WTC11 (cell line): ENCODE measurements around the gene RBPMS2.

Source experiments
- ATF1 ChIP-seq: sonication (generic); formaldehyde crosslinking; IDR thresholded peaks from 2 replicates; pipeline ENCODE4 v1.8.1; 2023; ENCODE audit warnings: mild to moderate bottlenecking, moderate library complexity, missing genetic modification reagents
- CREB1 ChIP-seq: sonication (generic); formaldehyde crosslinking; IDR thresholded peaks from 2 replicates; pipeline ENCODE4 v1.8.0; 2023; ENCODE audit warnings: mild to moderate bottlenecking, missing genetic modification reagents
- FOXJ3 ChIP-seq: sonication (generic); formaldehyde crosslinking; IDR thresholded peaks from 2 replicates; pipeline ENCODE4 v1.9.0; 2021; ENCODE audit warnings: missing genetic modification reagents, mild to moderate bottlenecking, borderline replicate concordance
- JUN ChIP-seq: sonication (generic); formaldehyde crosslinking; IDR thresholded peaks from 2 replicates; pipeline ENCODE4 v1.8.0; 2023; ENCODE audit warnings: mild to moderate bottlenecking, missing genetic modification reagents
- TEAD1 ChIP-seq: sonication (generic); formaldehyde crosslinking; IDR thresholded peaks from 2 replicates; pipeline ENCODE4 v1.8.0; 2022; ENCODE audit warnings: mild to moderate bottlenecking, missing genetic modification reagents
- TF ChIP-seq, protein P1 (sequence below): fragments of 200-600 bp; IDR thresholded peaks from 2 replicates; pipeline ENCODE4 v1.8.0; 2022; ENCODE audit warnings: antibody characterized with exemption
- TF ChIP-seq, protein P2 (sequence below): sonication (generic); formaldehyde crosslinking; IDR thresholded peaks from 2 replicates; pipeline ENCODE4 v1.8.1; 2022; ENCODE audit warnings: mild to moderate bottlenecking, moderate library complexity, missing genetic modification reagents
- TF ChIP-seq, protein P3 (sequence below): sonication (generic); formaldehyde crosslinking; IDR thresholded peaks from 2 replicates; pipeline ENCODE4 v1.8.0; 2022; ENCODE audit warnings: missing genetic modification reagents

DNA sequence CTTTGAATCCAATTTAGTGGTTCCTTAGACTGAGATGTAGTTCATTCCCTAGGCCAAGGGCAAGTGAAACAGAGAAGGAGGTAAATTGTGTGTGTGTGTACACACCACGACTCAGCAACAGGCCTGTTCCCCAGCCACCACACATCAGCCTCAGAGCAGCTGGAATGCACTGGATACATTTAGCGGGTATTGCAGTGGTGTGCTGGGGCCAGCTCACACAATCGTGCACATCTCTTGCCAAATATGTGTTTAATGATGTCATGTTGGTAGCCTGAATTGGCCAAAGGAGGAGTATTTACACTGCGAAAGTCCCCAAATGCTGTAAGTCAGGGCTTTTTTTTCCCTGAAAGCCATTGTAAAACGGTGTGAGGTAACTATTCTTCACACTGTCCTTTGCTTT is 82.3 kb downstream of the RBPMS2 start:
- no peak for TF ChIP-seq JUN (CRISPR knock-in tag)
- TF ChIP-seq FOXJ3 (CRISPR knock-in tag), result no peak
- TF ChIP-seq, protein P1, sequence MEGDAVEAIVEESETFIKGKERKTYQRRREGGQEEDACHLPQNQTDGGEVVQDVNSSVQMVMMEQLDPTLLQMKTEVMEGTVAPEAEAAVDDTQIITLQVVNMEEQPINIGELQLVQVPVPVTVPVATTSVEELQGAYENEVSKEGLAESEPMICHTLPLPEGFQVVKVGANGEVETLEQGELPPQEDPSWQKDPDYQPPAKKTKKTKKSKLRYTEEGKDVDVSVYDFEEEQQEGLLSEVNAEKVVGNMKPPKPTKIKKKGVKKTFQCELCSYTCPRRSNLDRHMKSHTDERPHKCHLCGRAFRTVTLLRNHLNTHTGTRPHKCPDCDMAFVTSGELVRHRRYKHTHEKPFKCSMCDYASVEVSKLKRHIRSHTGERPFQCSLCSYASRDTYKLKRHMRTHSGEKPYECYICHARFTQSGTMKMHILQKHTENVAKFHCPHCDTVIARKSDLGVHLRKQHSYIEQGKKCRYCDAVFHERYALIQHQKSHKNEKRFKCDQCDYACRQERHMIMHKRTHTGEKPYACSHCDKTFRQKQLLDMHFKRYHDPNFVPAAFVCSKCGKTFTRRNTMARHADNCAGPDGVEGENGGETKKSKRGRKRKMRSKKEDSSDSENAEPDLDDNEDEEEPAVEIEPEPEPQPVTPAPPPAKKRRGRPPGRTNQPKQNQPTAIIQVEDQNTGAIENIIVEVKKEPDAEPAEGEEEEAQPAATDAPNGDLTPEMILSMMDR, result no peak
- TF ChIP-seq ATF1 (CRISPR knock-in tag), result no peak
- TF ChIP-seq, protein P2, sequence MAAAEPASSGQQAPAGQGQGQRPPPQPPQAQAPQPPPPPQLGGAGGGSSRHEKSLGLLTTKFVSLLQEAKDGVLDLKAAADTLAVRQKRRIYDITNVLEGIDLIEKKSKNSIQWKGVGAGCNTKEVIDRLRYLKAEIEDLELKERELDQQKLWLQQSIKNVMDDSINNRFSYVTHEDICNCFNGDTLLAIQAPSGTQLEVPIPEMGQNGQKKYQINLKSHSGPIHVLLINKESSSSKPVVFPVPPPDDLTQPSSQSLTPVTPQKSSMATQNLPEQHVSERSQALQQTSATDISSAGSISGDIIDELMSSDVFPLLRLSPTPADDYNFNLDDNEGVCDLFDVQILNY, result no peak
- no peak for TF ChIP-seq TEAD1 (CRISPR knock-in tag)
- TF ChIP-seq, protein P3, sequence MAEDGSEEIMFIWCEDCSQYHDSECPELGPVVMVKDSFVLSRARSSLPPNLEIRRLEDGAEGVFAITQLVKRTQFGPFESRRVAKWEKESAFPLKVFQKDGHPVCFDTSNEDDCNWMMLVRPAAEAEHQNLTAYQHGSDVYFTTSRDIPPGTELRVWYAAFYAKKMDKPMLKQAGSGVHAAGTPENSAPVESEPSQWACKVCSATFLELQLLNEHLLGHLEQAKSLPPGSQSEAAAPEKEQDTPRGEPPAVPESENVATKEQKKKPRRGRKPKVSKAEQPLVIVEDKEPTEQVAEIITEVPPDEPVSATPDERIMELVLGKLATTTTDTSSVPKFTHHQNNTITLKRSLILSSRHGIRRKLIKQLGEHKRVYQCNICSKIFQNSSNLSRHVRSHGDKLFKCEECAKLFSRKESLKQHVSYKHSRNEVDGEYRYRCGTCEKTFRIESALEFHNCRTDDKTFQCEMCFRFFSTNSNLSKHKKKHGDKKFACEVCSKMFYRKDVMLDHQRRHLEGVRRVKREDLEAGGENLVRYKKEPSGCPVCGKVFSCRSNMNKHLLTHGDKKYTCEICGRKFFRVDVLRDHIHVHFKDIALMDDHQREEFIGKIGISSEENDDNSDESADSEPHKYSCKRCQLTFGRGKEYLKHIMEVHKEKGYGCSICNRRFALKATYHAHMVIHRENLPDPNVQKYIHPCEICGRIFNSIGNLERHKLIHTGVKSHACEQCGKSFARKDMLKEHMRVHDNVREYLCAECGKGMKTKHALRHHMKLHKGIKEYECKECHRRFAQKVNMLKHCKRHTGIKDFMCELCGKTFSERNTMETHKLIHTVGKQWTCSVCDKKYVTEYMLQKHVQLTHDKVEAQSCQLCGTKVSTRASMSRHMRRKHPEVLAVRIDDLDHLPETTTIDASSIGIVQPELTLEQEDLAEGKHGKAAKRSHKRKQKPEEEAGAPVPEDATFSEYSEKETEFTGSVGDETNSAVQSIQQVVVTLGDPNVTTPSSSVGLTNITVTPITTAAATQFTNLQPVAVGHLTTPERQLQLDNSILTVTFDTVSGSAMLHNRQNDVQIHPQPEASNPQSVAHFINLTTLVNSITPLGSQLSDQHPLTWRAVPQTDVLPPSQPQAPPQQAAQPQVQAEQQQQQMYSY (CRISPR knock-in tag), result no peak
- TF ChIP-seq CREB1 (CRISPR knock-in tag), result no peak
